ENCODE results near the gene RIMS4.
"Not testable (repeated sequence)": the region's sequence is repeated elsewhere in the genome, so short reads cannot be mapped to it uniquely, and the experiment has no call there.

RIMS4 gene

DNA sequence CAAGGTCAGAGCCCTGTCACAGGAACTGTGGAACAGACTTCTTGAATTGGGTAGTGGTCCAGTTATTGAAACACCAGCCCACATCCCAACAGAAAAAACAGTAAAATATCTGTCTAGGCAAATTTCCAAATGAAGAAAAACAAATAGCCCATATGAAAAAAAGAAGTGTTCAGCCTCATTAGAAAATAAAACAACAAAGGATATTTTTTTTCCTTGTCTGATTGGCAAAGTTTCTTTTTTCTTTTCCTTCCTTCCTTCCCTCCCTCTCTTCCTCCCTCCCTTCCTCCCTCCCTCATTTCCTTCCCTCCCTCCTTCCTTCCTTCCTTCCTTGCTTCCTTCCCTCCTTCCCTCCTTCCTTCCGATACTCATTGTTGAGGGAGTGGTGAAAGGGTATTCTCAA is 20.6 kb upstream of the RIMS4 start:
- DNase-seq (ENCODE audit: low read depth, low spot score), result no peak

DNA sequence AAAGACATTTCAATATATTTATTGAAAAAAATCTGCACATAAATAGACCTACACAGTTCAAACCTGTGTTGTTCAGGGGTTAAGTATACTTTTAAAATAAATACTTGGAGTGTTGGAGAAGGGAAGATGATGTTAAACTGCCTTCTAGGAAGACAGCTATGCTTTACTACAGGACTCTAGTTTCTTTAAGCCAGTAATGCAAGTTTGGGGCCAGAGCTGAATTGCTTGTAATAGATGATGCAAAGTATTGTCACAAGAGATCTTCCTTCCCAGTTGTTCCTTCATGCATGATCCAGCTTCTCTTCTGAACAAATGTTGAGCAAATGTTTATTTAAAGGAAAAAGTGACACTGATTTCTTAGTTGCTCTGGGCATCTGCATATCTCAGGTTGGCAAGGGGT is 20.2 kb upstream of the RIMS4 start:
- no peak for DNase-seq (ENCODE audit: low read depth, low spot score)

DNA sequence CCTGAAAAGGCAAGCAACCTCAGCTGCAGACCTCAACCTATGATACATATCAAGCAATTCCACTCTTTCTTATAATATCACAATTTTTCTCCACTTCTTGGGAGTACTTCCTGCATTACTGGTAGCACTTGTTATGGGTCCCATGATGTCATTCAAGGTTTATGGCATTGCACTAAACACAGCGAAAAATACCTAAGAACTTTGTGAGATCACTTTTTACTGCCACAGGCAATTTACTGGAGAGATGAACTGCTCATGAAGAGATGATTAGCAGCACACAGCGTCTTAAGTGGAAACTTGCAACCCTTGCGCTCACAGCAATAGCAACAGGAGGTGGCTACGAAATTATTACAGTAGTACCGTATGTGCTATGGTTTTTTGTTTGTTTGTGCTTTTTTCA is 19.3 kb upstream of the RIMS4 start:
- DNase-seq (ENCODE audit: low read depth, low spot score), result no peak

DNA sequence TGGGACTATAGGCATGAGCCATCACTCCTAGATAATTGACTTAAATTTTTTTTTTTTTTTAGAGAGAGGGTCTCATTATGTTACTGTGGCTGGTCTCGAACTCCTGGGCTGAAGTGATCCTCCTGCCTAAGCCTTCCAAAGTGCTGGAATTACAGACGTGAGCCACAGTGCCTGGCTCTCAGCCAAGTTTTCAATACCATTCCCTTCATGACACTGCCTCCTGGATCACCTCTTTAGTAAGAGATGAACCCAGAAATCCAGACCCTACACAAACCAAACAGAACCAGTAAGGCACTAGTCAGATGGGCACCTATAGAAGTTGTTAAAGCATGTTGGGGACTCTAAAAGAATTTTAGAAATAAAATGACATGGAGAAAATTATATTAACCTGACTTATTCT is 18.3 kb upstream of the RIMS4 start:
- DNase-seq (ENCODE audit: low read depth, low spot score), result no peak

DNA sequence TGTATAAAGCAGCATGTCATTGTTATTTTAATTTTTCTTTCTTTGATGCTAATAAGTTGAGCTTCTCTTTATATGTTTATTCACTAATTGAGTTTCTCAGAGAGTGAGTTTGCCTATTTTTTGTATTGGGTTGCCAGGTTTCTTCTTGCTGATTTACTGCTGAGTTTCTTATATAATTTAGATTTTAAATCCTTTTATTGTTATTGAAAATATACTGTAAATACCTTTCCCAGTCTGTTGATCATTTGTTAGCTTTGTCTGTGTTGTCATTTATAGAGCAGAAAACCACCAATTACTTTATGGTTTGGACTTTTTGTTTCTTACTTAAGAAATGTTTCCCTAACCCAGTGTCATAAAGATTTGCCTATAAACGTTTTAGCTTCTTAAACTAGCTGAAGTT is 17.1 kb upstream of the RIMS4 start:
- DNase-seq (ENCODE audit: low read depth, low spot score), result no peak

DNA sequence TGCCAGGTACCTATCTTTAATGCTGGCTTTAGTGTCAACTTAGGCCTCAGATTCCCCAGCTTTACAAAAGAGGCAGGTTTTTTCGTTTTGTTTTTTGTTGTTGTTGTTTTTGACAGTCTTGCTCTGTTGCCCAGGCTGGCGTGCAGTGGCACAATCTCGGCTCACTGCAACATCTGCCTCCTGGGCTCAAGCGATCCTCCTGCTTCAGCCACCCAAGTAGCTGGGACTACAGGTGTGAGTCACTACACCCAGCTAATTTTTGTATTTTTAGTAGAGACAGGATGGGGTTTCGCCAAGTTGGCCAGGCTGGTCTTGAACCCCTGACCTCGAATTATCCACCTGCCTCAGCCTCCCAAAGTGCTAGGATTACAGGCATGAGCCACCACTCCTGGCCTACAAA is 11.2 kb upstream of the RIMS4 start:
- not testable (repeated sequence) for DNase-seq (ENCODE audit: low read depth, low spot score)

DNA sequence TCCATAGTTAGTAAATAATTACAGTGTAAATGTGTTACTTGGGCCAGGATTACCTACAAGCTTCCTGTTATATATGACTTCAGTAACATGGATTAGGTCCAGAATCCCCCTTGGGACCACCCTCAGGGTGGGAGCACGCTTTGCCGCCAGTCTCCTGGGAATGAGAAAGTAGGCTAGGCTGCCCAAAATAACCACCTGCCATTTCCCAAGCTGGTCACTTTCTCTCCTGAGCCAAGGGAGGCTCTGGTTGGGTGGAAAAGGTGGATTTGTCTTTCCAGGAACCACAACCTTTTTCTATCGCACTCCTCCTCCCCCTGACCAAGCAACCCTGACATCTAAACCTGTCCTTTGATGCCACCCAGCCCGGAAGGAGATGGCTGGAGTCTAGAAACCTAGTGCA is 9.6 kb upstream of the RIMS4 start:
- no peak for DNase-seq (ENCODE audit: low read depth, low spot score)

DNA sequence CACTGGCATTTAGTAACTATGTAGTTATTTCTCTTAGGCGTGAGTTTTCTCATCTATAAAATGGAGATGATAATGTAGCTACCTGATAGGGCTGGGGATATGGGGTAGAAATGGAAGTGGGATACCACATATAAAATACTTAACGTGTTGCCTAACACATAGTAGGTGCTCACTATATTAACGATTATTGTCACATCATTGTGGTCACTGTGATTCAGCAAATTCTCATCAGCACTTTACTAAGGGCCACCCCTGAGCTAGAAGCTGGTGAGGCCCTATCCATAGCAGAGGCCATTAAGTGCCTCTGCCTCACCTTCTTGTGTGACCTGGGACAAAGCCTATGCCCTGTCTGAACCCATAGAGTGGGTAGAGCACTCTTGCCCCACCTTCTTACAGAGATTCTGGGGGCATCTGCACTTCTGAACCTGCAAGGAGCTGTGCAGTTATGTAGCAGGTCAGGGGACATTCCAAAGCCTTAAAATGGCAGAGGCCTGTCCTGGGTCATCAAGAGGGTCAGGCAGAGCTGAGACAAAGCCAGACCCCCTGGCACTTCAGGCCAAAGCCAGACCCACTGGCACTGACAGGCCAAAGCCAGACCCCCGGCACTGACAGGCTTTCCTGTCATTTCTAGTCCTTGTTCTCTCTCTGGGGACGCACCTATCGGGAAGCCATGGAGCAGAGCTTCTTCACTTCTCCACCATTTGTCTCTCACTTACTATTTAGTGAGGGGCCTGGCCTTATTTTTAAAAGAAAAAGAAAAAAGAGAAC is 7.0 kb upstream of the RIMS4 start:
- DNase-seq (ENCODE audit: low read depth, low spot score), result no peak

DNA sequence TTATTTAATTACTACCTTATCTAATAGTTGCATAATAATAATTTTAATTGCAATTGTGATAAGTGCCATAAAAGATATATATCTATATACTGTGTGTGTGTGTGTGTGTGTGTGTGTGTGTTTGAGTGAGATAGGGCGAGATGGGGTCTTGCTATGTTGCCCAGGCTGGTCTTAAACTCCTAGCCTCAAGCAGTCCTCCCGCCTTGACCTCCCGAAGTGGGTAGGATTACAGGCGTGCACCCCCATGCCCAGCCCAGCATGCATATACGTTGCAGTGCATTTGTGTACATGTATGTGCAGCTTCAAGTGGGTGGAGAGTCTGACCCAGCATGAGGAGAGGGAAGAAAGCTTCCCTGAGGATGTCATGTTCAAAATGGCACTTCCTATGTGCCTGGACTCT is 4.6 kb upstream of the RIMS4 start:
- no peak for DNase-seq (ENCODE audit: low read depth, low spot score)

DNA sequence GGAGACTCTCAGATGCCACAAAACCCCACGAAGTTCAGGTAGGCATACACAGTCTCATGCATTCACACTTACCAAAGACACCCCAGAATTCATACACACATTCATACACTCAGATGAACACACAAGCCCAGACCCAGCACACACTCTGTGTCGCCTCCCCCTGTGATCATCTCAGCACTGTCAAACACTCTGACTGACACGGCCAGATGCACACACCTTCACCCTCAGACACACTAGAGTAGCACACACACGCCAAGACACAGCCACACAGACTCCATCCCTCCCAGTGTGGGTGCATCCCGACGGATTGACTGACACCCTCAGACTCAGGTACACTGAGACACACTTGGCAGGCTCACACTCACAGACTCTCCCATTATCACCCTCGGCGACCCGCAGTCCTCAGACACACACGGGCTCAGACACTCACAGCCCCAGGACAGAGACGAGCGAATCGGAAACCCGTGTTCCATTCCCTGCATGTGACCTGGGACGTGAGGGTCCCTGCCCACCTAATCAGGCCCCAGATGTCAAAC is 872 bp upstream of the RIMS4 start:
- DNase-seq (ENCODE audit: low read depth, low spot score), result no peak

DNA sequence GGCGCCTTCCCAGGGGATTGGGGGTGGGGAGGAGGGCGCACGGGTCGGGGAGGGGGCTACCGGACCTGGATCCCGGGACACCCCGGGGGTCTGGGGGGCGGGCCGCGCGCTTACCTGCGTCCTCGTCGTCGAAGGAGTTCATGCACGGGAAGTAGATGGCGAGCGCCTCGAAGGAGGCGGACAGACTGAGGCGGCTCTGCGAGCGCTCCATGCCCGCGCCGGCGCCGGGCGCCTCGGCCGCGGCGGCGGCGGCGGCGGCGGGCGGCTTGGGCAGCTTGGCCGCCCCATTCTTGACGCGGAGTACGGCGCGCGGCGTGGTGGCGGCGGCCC is 320 bp downstream of the RIMS4 start:
- no peak for DNase-seq (ENCODE audit: low read depth, low spot score)

DNA sequence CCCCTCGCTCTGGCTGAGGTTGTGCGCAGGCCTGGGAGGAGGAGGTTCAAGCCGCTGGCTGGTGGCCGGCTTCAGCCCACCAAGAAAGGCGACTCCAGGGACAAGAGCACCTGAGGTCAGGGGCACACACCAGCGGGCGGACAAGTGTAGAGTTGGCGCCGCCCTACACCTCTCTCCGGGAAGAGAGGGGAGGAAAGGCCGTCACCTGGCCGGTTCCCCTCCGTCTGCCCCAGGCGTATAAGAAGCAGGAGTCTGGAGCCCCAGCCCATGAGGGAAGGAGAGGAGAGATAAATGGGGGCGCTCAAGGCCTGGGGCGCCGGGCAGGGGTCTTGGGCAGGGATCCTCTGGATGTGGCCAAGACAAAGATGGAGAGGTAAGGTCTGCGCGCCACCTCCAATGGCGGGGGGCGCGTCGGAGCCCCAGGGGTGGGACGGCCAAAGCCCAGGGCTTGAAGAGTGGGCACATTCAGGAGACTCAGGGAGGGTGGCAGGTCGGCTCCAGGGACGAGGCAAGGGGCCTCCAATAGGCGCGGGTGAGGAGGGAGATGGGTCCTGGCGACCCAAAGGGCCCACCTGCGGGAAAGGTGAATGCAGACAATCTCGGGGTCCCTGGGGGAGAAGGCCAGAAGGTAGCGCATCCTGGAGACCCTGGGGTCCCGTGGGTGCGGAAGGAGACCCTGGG is 826 bp downstream of the RIMS4 start:
- DNase-seq (ENCODE audit: low read depth, low spot score), result no peak

DNA sequence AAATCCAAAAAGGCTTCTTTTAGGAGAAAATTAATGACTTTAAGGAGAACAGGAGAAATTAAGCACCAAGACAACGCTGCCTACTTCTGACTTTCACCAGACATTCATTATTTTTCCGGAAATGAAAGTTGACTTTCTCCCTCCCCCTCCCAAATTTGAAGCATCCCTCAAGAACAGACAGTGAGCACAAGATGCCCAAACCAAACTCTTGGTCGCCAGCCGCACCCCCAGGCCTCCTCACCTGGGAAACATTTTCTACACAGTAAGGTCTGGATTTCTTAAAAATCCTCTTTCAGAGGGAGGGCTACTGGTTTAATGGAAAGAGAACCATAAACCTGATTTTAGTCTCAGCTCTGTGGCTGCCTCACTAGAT is 2.7 kb downstream of the RIMS4 start:
- no peak for DNase-seq (ENCODE audit: low read depth, low spot score)

DNA sequence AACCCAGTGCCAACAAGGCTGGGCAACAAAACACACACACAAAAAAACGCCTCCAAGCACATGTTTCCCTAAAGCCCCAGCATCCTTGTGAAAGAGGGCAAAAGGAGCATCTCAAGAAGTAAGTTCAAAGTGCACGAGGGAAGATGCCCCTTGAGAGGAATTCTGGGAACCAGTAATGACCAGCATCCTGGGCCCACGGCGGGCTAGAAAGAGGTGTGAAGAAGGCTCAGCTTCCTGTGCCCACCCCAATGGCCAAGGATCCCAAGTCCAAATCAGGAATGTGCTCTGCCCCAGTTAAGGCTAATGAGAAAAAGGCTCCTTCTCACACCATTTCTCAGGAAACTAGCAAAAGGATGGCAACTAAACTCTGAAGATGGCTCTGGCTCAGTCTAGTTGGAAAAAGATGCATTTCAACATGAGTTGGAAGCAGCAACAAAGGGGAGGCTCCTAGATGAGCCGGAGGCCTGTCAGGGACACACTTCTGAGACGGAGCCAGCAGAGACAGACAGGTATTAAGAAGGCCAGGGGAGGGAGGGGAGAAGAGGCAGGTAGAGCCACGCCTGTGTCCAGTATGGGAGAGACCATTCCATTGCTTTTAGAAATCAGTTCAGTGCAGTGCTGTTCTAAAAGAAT is 3.2 kb downstream of the RIMS4 start:
- no peak for DNase-seq (ENCODE audit: low read depth, low spot score)

DNA sequence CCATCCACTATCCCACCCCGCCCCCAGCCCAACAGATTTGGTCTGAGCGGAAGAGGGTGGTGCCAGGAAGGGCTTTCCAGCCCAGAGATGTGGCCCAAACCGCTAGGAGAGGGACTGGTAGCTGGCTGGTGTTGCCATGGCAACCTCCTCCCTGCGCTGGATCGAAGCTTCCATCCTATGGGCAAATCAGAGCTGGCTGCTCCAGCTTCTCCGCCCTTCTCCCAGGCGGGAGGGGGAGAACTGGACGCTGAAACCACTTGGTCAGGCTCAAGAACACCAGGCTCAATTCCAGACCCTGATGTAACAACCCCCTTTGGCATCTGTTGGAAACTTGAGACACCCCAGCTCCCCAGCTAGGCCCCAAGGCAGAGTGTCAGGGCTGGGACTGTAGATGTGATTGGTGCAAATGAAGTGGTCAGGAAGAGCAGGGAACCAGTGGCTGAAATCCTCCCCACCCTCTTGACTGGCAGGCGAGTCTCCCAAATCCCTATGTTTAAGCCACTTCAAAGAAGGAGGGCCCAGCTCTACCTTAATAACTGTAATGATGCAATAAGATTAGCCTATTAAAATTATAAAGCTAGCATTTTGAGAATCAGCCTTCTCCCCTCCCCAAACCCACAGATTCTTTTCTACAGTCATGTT is 4.2 kb downstream of the RIMS4 start:
- no peak for DNase-seq (ENCODE audit: low read depth, low spot score)

DNA sequence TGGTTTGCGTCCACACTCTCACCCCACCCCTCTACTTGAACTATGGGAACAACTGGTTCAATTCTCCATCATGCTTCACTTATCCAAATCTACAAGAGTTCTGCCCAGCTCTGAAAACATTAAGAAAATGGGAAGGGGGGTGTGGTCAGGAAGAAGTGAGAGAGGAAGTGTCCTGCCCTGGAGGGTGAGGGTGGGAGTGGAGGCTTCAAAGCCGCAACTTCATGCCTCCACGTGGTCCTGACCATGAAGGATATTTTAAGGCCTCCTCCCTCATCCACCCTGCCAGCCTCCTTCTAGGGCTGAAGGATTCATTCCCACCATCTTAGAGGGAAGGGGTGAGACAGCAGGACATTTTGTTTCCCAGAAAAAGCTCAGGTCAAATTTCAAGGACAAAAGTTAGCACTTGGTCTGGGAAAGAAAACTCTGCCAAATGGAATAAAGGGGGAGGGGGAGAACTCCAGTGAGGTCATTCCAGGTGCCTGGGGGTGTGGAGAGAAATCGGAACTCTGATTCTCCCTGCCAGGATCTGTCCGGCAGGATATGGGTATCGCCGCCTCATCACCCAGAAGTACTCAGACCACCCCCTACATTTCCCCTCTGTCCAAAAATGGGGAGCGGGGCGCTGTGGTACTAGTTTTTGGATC is 4.9 kb downstream of the RIMS4 start:
- DNase-seq (ENCODE audit: low read depth, low spot score), result no peak

DNA sequence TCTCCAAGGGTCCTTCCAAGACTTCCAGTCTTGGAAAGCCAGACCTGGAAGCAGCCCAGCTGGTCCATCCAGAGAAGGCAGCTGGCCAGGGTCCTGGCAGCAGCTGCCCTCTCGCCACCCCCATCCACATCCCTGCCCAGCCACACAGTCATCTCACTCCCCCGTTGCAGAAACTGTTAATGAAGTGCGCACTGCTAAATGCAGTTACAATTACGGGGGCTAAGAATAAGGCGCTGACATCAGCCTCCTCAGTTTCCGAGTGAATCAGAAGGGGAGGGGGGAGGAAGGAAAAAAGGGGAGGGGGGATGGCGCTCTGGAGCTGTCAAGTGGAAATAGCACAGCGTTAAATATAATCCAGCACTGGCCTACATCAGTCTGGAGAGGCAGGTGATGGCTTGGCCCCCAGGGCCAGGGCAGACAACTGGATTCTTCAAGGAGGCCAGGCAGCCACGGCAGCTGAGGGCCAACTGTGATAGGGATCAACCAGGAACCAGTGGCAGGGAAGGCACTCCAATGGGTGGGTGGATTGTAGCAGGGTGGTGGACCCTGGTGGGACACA is 6.9 kb downstream of the RIMS4 start:
- DNase-seq (ENCODE audit: low read depth, low spot score), result no peak

DNA sequence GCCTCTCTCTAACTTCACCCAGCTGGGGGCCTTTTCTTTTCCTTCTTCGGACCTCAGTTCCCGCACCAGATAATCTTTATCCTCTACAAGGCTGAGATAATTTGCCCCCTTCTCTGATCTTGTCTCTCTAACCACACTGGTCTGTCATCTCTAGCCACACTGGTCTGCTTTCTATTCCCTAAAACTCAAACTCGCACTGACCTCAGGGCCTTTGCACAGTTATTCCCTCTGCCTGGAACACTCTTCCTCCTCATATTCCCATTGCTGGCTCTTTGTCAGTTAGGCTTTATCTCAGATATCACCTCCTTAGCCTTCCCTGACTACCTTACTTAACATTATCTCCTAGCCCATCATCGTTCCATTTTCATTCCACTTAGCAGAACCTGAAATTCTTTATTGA is 7.6 kb downstream of the RIMS4 start:
- no peak for DNase-seq (ENCODE audit: low read depth, low spot score)

DNA sequence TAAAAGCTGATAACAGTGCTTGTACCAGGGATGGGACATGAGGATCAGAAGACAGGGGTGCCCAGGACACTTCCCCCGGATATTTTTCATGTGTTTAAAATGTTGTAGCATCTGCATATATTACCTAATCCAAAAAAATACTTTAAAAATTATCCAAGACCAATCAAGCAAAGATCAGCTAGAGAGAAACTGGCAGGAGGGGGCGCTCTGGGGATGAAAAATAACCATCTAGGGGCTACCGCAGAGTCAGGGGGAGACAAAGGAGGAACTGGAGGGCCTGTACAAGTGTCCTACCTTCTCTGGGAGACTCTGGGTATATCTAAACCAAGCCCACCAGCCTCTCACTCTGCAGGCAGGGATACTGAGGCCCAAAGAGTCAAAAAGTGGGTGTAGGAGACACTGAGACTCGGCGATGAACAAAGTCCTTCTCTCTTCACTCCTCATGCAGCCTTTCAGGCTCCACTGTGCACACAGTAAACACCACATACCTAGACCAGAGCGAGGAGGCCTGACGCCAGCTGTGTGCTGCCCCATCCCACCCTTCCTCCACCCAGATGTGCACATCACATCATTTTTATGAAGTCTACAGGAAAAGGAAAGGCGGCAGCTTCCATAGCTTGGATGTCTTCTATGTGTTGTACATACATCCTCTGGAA is 9.8 kb downstream of the RIMS4 start:
- DNase-seq (ENCODE audit: low read depth, low spot score), result no peak

DNA sequence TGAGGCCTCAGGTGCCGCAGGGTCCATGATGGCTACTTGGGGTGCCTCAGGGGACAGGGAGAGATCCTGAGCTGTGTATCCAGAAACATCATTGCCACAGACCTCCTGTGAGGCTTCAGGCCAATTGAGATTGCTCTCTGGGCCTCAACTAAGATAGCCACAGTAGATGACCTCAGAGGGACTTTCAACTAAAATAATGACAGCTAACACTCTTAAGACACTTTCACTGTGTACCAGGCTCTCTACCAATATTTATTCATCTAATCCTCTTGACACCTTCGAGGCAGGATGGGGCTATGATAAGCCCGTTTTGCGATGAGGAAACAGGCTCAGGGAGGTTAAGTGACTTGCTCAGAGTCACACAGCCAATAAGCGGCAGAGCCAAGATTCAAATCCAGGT is 10.7 kb downstream of the RIMS4 start:
- no peak for DNase-seq (ENCODE audit: low read depth, low spot score)

DNA sequence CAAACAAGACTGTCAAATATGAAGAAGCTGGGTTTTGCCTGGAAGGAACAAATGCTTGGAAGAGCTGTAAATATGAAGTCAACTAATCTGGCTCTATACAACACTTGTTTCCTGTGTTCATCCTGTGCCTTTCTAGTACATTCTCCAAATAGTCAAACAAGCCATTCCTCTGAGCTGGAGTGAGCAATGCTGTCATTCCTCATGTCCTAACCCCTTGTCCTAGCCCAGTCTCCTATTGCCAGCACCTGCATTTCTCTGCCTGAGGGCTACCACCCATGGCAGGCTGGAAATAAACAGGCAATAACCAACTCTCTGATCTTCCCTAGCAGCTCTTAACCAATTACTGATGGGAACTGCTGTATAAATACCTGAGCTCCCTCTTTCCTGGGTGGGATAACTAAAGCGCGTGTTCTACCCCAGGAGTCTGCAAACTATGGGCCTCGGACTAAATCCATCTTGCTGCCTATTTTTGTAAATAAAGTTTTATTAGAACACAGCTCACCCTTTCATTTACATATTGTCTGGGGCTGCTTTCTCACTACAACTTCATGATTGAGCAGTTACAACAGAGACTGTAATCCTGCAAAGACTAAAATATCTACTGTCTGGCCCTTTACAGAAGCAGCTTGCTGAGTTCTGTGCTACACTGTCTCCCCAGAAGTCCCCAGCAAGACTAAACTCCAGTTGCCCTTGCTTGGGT is 13.4 kb downstream of the RIMS4 start:
- DNase-seq (ENCODE audit: low read depth, low spot score), result no peak

Measured in smooth muscle cell of the brain vasculature (primary cell).